GM23338 (cell line): ENCODE results near the gene ARMC9. TPM values are rescaled to one million over a fixed set of nuclear protein-coding genes. Genes with fewer than 3 reads are reported as not detected.

ENCODE experiments used
- ATAC-seq: fragments of 200-7000 bp; cut with Tn5 transposase; 3 replicates; pipeline ENCODE4 v1.9.1; 2020
- DNase-seq: peaks from one replicate; pipeline ENCODE4 v3.0.0-alpha.2; 2015; ENCODE audit warnings: low spot score
- H2AFZ ChIP-seq: fragments of 200-600 bp; sonication (generic); 2 replicates; pipeline ENCODE4 v1.8.0; 2016; ENCODE audit warnings: antibody characterized with exemption, mild to moderate bottlenecking, moderate library complexity
- H3F3A ChIP-seq: fragments of 200-600 bp; sonication (generic); replicated peaks from 2 replicates; pipeline ENCODE4 v1.8.0; 2017; ENCODE audit warnings: antibody characterized with exemption, mixed run types, low read depth
- H3K27ac ChIP-seq: fragments of 200-600 bp; sonication (generic); 2 replicates; pipeline ENCODE4 v1.6.1; 2016; ENCODE audit warnings: low read depth
- H3K27me3 ChIP-seq: fragments of 200-600 bp; sonication (generic); 2 replicates; pipeline ENCODE4 v1.8.0; 2016; ENCODE audit warnings: mild to moderate bottlenecking, mixed run types, moderate library complexity; ENCODE audit not compliant: insufficient read depth
- H3K36me3 ChIP-seq: fragments of 200-600 bp; sonication (generic); 2 replicates; pipeline ENCODE4 v1.8.0; 2016; ENCODE audit warnings: mild to moderate bottlenecking; ENCODE audit not compliant: insufficient read depth
- H3K4me1 ChIP-seq: fragments of 200-600 bp; sonication (generic); 2 replicates; pipeline ENCODE4 v1.8.0; 2016; ENCODE audit warnings: mild to moderate bottlenecking, moderate library complexity; ENCODE audit not compliant: insufficient read depth
- H3K4me2 ChIP-seq: fragments of 200-600 bp; sonication (generic); 2 replicates; pipeline ENCODE4 v1.7.1; 2017; ENCODE audit warnings: mixed run types
- H3K4me3 ChIP-seq: fragments of 200-600 bp; sonication (generic); 2 replicates; pipeline ENCODE4 v1.6.1; 2016; ENCODE audit warnings: mixed run types
- H3K79me2 ChIP-seq: fragments of 200-600 bp; sonication (generic); replicated peaks from 2 replicates; pipeline ENCODE4 v1.8.0; 2017; ENCODE audit warnings: mild to moderate bottlenecking; ENCODE audit not compliant: insufficient read depth
- H3K9me2 ChIP-seq: fragments of 200-600 bp; sonication (generic); 2 replicates; pipeline ENCODE4 v1.8.0; 2017; ENCODE audit not compliant: insufficient read depth
- H4K20me1 ChIP-seq: fragments of 200-600 bp; sonication (generic); replicated peaks from 2 replicates; pipeline ENCODE4 v1.8.0; 2017; ENCODE audit warnings: mild to moderate bottlenecking; ENCODE audit not compliant: insufficient read depth
- H3K27ac Mint-ChIP-seq: 2 replicates; pipeline ENCODE4 v1.8.0; 2020; ENCODE audit warnings: inconsistent platforms, mild to moderate bottlenecking, moderate library complexity, mixed read lengths
- H3K27me3 Mint-ChIP-seq: 3 replicates; pipeline ENCODE4 v1.8.0; 2022; ENCODE audit warnings: low read depth, mild to moderate bottlenecking, moderate library complexity, mixed read lengths, inconsistent platforms; ENCODE audit not compliant: insufficient read depth, poor library complexity
- H3K36me3 Mint-ChIP-seq: 3 replicates; pipeline ENCODE4 v1.8.0; 2021; ENCODE audit warnings: low read depth, mild to moderate bottlenecking, inconsistent platforms, moderate library complexity, mixed read lengths
- H3K4me1 Mint-ChIP-seq: 3 replicates; pipeline ENCODE4 v1.8.0; 2020; ENCODE audit warnings: mild to moderate bottlenecking, inconsistent platforms, mixed read lengths
- H3K4me3 Mint-ChIP-seq: 3 replicates; pipeline ENCODE4 v1.8.0; 2021; ENCODE audit warnings: moderate library complexity, mild to moderate bottlenecking, inconsistent platforms, mixed read lengths
- H3K9me3 Mint-ChIP-seq: 3 replicates; pipeline ENCODE4 v1.8.0; 2020; ENCODE audit warnings: moderate library complexity, mild to moderate bottlenecking, inconsistent platforms, mixed read lengths
- CREB1 ChIP-seq: fragments of 250-450 bp; sonication (Bioruptor Pico); IDR thresholded peaks from 2 replicates; pipeline ENCODE4 v1.5.0; 2020; ENCODE audit warnings: low read depth, mild to moderate bottlenecking, moderate library complexity
- EZH2 ChIP-seq: fragments of 200-600 bp; sonication (generic); IDR thresholded peaks from one replicate; pipeline ENCODE4 v1.8.0; 2017; ENCODE audit warnings: antibody characterized with exemption, mild to moderate bottlenecking, low read depth; ENCODE audit not compliant: unreplicated experiment
- EZH2phosphoT487 ChIP-seq: fragments of 200-600 bp; sonication (generic); IDR thresholded peaks from one replicate; pipeline ENCODE4 v1.8.1; 2018; ENCODE audit warnings: antibody characterized with exemption; ENCODE audit not compliant: unreplicated experiment
- JUNB ChIP-seq: IDR thresholded peaks from one replicate; pipeline ENCODE4 v1.6.1; 2016; ENCODE audit warnings: antibody characterized with exemption; ENCODE audit not compliant: unreplicated experiment
- NANOG ChIP-seq: IDR thresholded peaks from 2 replicates; pipeline ENCODE4 v1.6.1; 2016; ENCODE audit warnings: antibody characterized with exemption, borderline replicate concordance
- POLR2AphosphoS5 ChIP-seq: IDR thresholded peaks from 2 replicates; pipeline ENCODE4 v1.6.1; 2016; ENCODE audit warnings: antibody characterized with exemption, low read depth
- REST ChIP-seq: IDR thresholded peaks from one replicate; pipeline ENCODE4 v1.6.1; 2018; ENCODE audit warnings: antibody characterized with exemption; ENCODE audit not compliant: unreplicated experiment
- STAT1 ChIP-seq: IDR thresholded peaks from one replicate; pipeline ENCODE4 v1.6.1; 2016; ENCODE audit warnings: antibody characterized with exemption; ENCODE audit not compliant: unreplicated experiment
- ZNF114 ChIP-seq: fragments of 250-450 bp; sonication (Bioruptor Pico); IDR thresholded peaks from 2 replicates; pipeline ENCODE4 v1.5.0; 2020; ENCODE audit warnings: mild to moderate bottlenecking, moderate library complexity
- ZNF331 ChIP-seq: fragments of 250-450 bp; sonication (Bioruptor Pico); IDR thresholded peaks from 2 replicates; pipeline ENCODE4 v1.5.0; 2020; ENCODE audit warnings: low read depth, mild to moderate bottlenecking, moderate library complexity
- ZNF462 ChIP-seq: fragments of 250-450 bp; sonication (Bioruptor Pico); IDR thresholded peaks from 2 replicates; pipeline ENCODE4 v1.5.0; 2020; ENCODE audit warnings: mild to moderate bottlenecking, moderate library complexity
- polyA plus RNA-seq: library from polyadenylated mRNA; unstranded; fragments of >200 nt; fragmentation: Nextera tagmentation; extraction: Ambion mirVana; gene quantifications from 2 replicates; pipeline ENCODE4 v1.2.1, GENCODE V29; 2016
- total RNA-seq: library from RNA; depleted of rRNA; stranded (reverse); fragments of >200 nt; shearing (Covaris generic); gene quantifications from 2 replicates; pipeline ENCODE4 v1.2.3, GENCODE V29; 2014
- TF ChIP-seq, protein P1 (sequence below), 2 experiments: fragments of 200-600 bp in 1 of 2; sonication (generic) in 1 of 2; conservative IDR thresholded peaks; 2 replicates each; pipeline versions ENCODE4 v1.5.1 to v1.6.1; 2016 to 2017; ENCODE audit warnings: antibody characterized with exemption in 2 of 2, low read depth in 2 of 2, mild to moderate bottlenecking in 2 of 2, moderate library complexity in 1 of 2
- TF ChIP-seq, protein P2 (sequence below): IDR thresholded peaks from 2 replicates; pipeline ENCODE4 v1.6.1; 2016; ENCODE audit warnings: antibody characterized with exemption

Gene ARMC9
- total and polyA plus RNA-seq, 2 experiments from 2014 or later: 29.2 to 56.0 TPM

DNA sequence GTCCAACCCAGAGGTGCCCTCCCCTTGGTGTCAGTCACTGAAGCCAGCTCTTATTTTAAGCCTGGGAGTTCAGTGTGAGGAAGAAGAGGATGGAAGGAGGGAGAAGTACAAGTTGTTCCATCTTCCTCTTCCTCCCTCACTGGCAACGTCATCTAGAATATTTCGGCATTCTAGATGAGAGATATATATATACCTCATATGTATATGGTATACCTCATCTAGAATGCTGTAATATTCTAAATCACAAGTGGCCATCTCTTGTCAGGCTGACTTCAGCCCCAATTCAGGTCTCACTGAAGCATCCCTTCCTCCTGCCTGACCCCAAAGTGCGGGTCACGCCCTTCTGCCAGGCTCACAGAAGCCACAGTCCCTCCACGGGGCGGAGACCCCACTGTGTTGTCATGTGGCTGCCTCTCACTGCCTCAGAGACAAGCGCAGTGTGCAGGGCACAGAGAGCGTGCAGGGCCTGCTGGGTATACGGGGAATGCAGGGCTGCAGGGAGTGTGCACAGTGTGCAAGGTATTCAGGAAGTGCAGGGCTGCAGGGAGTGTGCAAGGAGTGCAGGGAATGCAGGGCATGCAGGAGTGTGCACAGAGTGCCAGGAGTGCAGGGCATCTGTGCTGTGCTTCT lies 164.2 kb downstream of the ARMC9 start:
- no peak for ATAC-seq
- TF ChIP-seq, protein P1, sequence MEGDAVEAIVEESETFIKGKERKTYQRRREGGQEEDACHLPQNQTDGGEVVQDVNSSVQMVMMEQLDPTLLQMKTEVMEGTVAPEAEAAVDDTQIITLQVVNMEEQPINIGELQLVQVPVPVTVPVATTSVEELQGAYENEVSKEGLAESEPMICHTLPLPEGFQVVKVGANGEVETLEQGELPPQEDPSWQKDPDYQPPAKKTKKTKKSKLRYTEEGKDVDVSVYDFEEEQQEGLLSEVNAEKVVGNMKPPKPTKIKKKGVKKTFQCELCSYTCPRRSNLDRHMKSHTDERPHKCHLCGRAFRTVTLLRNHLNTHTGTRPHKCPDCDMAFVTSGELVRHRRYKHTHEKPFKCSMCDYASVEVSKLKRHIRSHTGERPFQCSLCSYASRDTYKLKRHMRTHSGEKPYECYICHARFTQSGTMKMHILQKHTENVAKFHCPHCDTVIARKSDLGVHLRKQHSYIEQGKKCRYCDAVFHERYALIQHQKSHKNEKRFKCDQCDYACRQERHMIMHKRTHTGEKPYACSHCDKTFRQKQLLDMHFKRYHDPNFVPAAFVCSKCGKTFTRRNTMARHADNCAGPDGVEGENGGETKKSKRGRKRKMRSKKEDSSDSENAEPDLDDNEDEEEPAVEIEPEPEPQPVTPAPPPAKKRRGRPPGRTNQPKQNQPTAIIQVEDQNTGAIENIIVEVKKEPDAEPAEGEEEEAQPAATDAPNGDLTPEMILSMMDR (conservative IDR thresholded peaks at IDR 0.05; ENCODE audit: low read depth in 2 of 2): no peak
- TF ChIP-seq POLR2AphosphoS5: no peak
- TF ChIP-seq EZH2phosphoT487: no peak
- no peak for TF ChIP-seq CREB1 (CRISPR knock-in tag)
- TF ChIP-seq, protein P2, sequence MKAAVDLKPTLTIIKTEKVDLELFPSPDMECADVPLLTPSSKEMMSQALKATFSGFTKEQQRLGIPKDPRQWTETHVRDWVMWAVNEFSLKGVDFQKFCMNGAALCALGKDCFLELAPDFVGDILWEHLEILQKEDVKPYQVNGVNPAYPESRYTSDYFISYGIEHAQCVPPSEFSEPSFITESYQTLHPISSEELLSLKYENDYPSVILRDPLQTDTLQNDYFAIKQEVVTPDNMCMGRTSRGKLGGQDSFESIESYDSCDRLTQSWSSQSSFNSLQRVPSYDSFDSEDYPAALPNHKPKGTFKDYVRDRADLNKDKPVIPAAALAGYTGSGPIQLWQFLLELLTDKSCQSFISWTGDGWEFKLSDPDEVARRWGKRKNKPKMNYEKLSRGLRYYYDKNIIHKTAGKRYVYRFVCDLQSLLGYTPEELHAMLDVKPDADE: no peak
- no peak for TF ChIP-seq EZH2
- TF ChIP-seq ZNF462 (CRISPR knock-in tag): no peak
- TF ChIP-seq REST: no peak
- no peak for TF ChIP-seq STAT1
- TF ChIP-seq ZNF331 (CRISPR knock-in tag): no peak
- no peak for TF ChIP-seq ZNF114 (CRISPR knock-in tag)
- TF ChIP-seq NANOG: no peak
- TF ChIP-seq JUNB: no peak
- Histone ChIP-seq H3K4me3 (no peak overlapping the region), H3K9me2 (no peaks in the 10 kb centered on the region), H3K79me2 (no peaks in the 10 kb centered on the region), H3K4me1 (peaks cover 19% of the 10 kb centered on the region), H3K4me2 (no peak overlapping the region), H3K27ac (0 out of 2 replicates have a peak overlapping the region, but pooled peaks have one; percentile 32), H3K36me3 (no peaks in the 10 kb centered on the region; the same call in 1 of the 2 replicates), H3K27me3 (no peaks in the 10 kb centered on the region), H2AFZ (no peak overlapping the region), H4K20me1 (no peaks in the 10 kb centered on the region), H3F3A (peaks cover 3% of the 10 kb centered on the region; the same call in 1 of the 2 replicates)
- Mint-ChIP-seq H3K4me1 (peaks cover 39% of the 10 kb centered on the region), H3K27ac (peak overlapping the region; percentile 65; the same call in 1 of the 2 replicates), H3K27me3 (peaks cover 10% of the 10 kb centered on the region), H3K36me3 (peaks cover 5% of the 10 kb centered on the region), H3K4me3 (no peak overlapping the region; the same call in 2 of the 3 replicates), H3K9me3 (peaks cover 2% of the 10 kb centered on the region; the same call in 1 of the 3 replicates)
- DNase-seq: no peak
